Measurements from ENCODE around the gene WASHC4.
A peak's percentile ranks its signal among the peaks of the same experiment; 100 is the strongest.

WASHC4 gene

GRCh38 chr12:105194947-105195346 lies 87.4 kb downstream of the WASHC4 start:
- H3K4me3 ChIP-seq (ENCODE audit: low read depth, low read length), result no peak overlapping the region
- DNase-seq (ENCODE audit: low read depth), result no peak
- no peak for TF ChIP-seq CTCF (IDR thresholded peaks at IDR 0.05; ENCODE audit: control insufficient read depth, extremely low read depth, insufficient read depth)

GRCh38 chr12:105196090-105196489 lies 88.6 kb downstream of the WASHC4 start:
- H3K4me3 ChIP-seq (ENCODE audit: low read depth, low read length), result no peak overlapping the region
- no peak for DNase-seq (ENCODE audit: low read depth)
- TF ChIP-seq CTCF (IDR thresholded peaks at IDR 0.05; ENCODE audit: control insufficient read depth, extremely low read depth, insufficient read depth), result no peak

GRCh38 chr12:105198961-105199360 lies 91.4 kb downstream of the WASHC4 start:
- no peak for TF ChIP-seq CTCF (IDR thresholded peaks at IDR 0.05; ENCODE audit: control insufficient read depth, extremely low read depth, insufficient read depth)
- no peak for DNase-seq (ENCODE audit: low read depth)
- no peak overlapping the region for H3K4me3 ChIP-seq (ENCODE audit: low read depth, low read length)

GRCh38 chr12:105200385-105200784 lies 92.9 kb downstream of the WASHC4 start:
- H3K4me3 ChIP-seq (ENCODE audit: low read depth, low read length), result no peak overlapping the region
- DNase-seq (ENCODE audit: low read depth), result no peak

GRCh38 chr12:105201299-105201698 lies 93.8 kb downstream of the WASHC4 start:
- no peak overlapping the region for H3K4me3 ChIP-seq (ENCODE audit: low read depth, low read length)
- TF ChIP-seq CTCF (IDR thresholded peaks at IDR 0.05; ENCODE audit: control insufficient read depth, extremely low read depth, insufficient read depth), result no peak
- DNase-seq (ENCODE audit: low read depth), result peak; percentile 32

More at GRCh38 chr12:105200385-105200784, 92.9 kb downstream of the WASHC4 start:
- no peak for TF ChIP-seq CTCF (IDR thresholded peaks at IDR 0.05; ENCODE audit: control insufficient read depth, extremely low read depth, insufficient read depth)

GRCh38 chr12:105202202-105202601 lies 94.7 kb downstream of the WASHC4 start:
- no peak overlapping the region for H3K4me3 ChIP-seq (ENCODE audit: low read depth, low read length)
- no peak for TF ChIP-seq CTCF (IDR thresholded peaks at IDR 0.05; ENCODE audit: control insufficient read depth, extremely low read depth, insufficient read depth)
- no peak for DNase-seq (ENCODE audit: low read depth)

GRCh38 chr12:105204127-105204526 lies 96.6 kb downstream of the WASHC4 start:
- TF ChIP-seq CTCF (IDR thresholded peaks at IDR 0.05; ENCODE audit: control insufficient read depth, extremely low read depth, insufficient read depth), result no peak
- no peak overlapping the region for H3K4me3 ChIP-seq (ENCODE audit: low read depth, low read length)
- no peak for DNase-seq (ENCODE audit: low read depth)

All from LNCaP clone FGC (cell line).